Putamen (tissue), 1 donor: ENCODE results near the gene CPLX1.

ENCODE experiments used
- DNase-seq: peaks from one replicate; pipeline ENCODE4 v3.0.0-alpha.2; 2016; ENCODE audit warnings: low spot score

CPLX1 gene

DNA sequence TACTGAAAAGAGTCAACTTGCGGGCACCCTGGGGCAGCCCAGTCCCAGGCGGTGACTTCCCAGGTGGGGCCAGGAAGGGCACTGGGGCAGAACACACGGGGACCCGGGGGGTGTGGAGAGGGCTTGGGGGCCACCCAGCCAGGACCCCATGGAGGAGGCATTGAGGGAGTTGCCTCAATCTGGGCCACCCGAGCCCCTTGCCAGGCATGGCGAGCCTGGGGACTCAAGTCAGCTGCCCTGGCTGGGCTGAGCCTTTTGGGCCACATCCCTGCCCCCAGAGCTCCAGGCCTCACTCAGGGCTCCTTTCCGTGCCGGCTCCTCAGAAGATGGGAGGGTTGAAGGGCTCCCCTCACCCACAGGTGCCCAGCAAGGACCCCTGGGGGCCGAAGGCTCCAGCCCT is 6.6 kb upstream of the CPLX1 start:
- no peak for DNase-seq

DNA sequence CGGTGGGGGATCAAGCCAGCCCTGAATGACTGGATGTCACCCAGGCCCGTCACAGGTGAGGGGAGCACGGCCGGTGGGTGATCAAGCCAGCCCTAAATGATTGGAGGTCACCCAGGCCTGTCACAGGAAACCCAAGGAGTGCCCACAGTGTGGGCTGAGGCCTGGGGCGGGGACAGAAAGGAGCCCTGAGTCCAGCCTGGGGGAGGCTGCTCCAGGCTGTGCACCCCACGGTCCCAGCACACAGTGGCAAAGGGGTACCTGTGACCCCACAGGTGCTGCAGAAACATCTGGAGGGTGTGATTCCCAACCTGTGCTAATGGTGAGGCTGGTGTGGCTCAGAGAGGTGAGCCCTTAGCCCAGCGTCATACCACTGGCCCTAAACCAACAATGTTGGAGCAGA is 6.2 kb upstream of the CPLX1 start:
- no peak for DNase-seq

DNA sequence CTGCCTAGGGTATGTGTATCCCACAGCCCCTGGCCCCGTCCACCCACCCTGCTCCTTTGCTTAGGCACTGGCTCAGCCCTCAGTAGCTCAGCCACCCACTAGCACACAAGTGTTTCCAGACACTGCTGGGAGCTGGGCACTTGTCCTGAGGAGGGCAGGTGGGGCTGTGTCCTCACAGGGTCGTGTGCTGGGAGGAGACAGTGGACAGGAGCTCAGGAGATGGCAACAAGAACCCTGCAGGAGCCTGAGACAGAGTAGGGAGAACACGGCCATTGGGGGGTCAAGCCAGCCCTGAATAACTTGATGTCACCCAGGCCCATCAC is 5.5 kb upstream of the CPLX1 start:
- DNase-seq: no peak

DNA sequence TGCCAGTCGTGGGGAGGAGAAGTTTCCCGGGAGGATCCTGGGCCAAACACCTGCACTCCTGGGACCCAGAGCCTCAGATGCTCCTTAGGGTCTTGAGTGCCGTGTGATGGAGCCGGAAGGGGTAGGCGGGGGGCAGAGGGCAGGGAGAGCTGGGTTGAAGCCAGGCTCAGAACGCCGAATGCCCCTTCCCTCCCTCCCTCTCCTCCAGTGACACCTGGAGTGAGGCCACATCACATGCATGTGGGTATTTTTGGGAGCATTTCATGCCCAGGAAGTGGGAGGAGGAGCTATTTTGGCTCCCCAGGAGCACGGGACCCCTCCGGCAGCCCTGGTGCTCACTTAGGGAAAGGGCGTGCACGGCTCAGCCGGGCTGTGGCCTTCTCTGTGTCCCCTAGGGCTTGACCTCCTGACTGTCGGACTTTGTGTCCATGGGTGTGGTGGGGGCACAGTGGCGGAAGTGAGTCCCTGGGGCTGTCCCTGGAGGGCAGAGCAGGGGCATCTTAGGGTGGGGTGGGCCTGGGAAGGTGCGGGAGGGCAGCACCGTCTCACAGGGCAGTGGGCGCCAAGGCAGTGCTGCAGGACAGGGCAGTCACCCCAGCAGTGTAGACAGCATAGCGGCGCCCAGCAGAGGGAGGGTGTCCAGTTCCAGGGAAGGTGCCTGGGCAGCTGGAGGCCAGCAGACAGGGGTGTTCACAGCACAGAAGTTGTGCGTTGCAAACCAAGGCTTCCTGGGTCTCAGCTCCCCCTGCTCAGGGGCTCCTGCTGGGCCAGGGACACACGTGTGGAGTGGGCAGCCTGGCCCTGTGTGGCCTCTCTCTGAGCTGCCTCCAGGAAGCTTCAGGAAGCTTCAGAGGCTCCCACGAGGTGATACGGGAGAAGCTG is 4.9 kb upstream of the CPLX1 start:
- no peak for DNase-seq

DNA sequence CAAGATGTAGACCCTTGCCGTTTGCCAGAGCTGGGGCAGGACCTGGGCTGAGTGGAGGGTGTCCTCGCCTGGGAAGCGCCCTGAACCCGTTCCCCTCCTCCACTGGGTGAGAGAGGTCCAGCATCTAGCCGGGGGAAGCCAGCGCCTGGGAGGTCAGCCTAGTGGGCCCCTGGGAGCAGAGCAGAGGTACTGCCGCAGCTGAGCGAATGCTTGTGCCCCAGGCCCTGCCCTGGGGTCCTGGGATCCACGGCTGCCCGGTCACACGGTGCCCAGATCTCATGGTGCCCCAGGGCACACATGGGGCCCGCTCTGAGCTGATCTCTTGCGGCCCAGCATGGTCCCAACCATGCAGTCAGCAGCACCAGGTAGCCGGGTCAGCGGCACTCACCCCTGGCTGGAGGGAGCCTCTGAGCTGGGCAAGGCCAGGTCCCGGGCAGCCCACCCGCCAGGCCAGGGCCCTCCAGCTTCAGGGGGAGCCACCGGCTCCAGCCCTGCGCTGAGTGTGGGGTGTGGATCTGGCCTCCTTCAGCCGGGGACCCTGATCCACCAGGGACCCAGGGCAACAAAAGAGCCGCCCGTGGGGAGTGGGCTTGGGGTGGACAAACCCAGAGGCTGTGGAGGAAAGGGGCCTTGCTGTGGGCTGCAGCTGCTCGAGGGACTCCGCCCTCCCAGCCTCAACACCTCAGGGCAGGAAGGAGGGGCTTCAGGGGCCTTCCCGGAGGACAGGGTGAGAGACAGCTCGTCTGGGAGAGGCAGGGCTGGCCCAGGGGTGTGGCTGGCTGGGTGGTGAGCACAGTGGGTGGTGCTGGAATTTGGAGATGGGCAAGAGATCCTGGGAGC is 4.1 kb upstream of the CPLX1 start:
- no peak for DNase-seq

DNA sequence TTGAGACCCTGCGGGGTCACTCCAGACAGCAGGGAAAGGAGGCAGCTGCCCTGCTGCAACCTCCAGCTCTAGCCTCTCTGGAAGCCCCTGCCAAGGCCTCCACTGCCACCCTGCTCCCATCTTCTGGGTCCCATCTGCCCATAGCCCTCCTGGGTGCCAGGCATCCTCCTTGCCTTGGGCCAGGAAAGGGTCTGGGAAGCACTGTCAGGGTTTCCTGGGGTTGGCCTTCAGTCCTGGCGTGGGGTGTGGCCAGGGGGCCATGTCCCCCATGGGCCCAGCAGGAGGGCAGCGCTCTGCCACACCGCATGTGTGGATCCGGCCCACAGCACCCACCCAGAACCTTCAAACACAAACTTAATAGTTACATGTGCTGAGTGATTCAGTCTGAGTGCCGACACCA is 3.4 kb upstream of the CPLX1 start:
- DNase-seq: no peak

DNA sequence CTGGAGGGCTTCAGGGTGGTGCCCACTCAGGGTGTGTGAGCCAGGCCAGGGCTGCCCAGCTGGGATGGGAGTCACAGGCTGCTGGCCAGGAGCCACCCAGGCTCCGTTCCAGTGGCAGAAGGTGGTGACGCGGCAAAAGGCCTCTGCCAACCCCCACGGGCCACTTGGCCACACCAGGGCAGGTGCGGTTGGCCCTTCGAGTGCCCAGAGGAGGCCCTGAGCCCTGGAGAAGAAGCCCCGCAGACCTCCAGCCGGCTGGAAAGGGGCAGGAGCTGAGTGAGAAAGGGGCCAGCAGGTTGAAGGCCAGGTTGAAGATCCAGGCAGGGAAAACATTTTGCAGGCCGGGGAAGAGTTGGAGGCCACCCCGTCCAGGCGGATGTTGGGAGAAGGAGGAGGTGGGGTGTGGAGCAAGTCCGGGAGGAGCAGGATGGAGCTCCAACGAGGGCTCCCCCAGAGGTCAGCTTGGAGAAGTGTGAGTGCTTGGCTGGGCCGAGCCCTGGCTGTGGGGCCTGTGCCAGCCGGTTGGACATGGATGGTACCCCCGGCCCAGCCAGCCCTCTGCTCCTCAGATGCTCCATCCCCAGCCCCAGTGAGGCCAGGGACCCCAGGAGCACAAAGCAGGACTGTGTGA is 2.8 kb upstream of the CPLX1 start:
- DNase-seq: no peak

DNA sequence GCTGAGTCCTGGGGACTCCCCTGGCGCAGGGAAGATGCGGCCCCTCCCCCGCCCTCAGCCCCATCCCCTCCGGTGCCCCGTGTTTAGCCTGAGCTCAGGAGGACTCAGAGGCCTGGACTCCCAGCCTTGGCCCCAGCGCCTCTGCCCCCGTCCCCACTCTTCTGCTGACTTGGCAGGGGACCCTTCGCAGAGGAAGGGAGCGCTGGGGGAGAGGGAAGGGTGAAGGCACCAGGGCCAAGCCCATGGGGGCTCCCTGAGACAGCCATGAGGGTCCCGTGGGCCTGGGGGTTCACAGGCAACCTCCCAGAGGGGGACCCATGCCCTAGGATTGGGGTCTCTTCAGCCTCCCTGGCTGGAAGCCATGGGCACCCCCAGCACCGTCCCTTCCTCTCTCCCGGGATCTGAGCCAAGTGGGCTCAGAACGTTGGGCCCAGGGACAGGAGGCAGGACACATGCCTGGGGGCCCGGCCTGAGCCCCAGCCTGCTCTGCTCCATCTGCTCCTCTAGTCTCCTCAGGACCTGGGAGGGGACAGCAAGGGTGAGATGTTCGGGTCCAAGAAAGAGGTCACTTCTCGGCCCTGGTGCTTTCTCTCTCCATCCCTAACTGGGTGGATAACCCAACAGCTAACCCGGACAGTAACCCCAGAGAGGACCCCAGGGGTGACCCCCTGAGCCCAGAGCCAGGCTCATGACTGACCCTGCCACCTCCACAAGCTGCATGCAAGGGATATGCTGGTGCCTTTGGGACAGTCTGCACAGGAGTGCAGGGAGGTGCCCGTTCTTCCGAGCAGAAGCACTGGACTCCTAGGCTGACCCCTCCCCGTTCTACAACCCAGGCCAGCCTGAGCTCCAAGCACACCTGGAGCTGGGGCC is 1.5 kb upstream of the CPLX1 start:
- no peak for DNase-seq

DNA sequence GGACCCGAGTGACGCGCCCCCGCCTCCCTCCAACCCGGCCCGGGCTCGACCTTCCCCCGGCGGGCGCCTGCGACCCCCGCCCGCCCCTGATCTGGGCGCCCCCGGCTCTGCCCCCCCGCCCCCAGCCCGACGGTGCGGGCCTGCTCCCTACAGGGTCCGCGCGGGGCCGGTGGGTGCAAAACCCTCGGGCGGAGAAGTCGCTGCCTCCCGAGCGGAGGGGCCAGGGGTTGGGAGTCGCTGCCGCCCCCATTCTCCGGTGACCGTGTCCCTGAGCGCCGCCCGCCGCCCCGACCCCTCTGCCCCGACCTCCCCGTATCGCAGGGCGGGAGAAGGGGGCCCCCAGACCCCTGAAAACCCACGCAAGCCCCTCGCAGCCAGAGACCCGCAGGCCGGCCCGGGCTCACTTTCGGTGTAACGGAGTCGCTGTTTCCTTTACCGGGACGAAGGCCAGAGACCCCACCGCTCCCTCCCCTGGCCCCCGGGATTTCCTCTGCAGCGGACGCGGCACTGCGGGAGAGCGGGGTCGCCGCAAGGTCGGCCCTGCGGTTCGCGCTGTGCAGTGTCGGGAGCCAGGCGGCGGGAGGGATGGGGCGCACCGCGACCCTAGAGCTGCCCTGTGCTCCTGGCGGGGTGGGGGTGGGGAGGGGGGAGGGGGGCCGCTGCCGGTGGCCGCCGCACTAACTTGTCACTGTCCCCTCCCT is 729 bp upstream of the CPLX1 start:
- DNase-seq: no peak

DNA sequence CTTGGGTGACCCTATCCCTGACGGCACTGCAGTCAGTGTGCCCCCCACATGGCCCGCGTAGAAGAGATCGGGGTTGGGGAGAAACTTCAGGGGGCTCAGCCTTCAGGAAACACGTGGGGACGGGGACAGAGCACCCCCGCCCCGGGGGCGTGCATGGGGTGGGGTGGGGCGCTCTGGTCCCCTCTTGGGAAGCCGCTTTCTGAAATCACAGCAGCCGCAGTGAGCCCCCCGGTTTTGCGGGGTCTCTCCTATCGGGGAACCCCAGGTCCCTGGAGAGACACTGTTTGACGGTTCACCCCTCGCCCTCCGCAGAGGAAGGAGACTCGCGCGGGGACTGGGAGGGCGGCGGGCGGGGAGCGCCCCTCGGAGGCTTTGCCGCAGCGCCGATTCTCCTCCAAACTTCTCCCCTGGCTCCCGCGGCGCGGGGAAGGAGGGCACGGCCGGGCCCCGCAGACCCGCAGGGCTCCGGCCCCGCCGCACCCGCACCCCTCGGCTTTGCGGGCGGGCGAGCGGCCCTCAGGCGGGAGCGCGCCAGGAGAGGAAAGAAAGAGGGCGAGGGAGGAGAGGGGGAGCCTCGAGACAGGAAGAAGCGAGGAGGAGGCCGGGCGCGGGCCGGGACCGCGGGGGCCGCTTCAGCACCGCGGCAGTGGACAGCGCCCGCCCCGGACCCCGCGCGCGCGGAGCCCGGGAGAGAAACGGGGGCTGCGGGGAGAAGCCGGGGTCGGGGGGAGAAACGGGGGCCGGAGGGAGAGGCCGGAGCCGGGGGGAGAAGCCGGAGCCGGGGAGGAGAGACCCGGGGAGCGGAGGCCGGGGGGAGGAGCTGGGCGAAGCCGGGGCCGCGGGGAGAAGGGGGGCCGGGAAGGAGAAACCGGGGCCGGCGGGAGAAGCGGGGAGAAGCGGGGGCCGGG is 612 bp downstream of the CPLX1 start:
- DNase-seq: no peak

DNA sequence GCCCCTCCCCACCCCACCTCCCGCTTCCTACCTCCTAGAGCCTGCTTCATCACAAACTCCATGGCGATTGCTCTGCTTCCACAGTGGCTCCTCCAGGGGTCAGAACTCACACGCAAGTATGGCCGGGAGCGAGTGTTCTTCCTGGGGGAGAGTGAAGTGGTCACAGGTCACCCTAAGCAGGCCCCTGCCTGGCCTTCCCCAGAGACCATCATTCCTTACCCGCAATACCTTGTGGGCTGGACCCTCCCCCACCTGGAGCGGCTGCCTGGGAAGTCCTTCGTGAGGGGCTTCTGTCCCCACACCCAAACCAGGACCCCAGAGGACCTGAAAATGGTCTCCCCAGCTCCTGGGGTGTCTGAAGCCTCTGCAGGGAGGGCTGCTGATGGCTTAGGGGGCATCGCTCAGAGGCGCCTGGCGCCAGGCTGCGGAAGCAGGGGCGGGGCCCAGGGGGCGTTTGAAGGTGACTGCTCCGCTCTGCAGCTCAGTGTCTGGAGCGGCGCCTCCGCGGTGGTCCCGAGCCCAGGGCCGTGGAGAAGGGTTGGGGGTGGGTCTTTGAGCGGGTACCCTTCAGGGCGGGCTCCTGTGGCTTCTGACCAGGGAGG is 1.4 kb downstream of the CPLX1 start:
- DNase-seq: no peak

DNA sequence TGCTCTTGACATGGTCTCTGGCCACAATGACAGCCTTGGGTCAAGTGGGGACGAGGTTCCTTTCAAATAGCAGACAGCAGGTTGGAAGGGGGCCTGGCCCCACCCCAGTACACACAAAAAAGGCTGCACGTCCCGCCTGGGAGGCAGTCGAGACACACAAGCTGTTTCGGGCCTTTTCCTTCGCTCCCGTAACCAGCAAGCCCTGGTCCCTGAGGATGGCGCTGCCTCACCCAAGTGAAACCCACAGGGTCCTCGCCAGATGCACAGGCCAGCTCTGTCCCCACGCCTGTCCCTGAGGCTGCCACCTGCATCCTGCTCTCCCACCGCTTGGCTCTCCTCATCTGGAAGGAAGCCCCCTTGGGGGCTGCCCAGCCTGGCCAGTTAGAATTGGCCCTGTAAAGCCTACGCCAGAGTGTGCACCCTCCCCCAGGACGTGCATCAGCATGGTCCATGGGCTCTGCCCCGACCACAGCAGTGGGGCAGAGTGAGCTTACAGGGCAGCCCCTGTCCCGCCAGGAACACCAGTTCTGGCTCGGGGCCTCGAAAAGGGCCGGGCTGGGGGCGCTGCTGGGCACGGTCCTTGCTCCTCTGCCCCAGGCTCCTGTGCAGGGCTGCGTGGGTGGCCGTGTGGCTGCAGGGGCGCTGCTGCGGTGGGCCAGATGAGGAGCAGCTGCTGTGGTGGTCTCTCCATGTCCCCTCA is 2.0 kb downstream of the CPLX1 start:
- no peak for DNase-seq

DNA sequence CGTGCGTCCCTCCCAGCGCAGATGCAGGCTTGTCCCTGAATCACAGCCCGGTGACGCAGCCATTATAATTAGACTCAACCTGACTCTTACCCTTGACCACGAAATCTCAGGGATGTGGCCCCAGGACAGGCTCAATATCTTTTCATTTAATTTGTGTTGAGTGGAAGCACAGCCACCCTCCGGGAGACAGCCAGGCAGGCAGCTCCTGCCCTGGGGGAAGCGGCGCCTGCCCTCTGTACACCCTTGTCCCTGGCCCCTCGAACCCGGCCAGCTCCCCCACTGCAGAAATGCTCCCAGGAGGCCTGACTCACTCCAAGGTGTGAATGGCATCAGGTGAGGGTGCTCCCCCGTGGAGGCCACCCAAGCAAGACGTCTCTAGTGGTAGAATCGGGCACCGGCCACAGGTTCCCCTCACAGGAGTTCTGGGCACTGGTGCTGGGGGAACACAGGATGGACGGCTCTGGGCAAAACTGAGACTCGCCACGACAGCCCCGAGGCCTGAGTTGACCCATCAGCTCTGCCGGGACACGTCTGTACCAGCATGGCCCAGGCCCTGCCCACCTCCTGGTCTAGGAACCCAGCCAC is 2.7 kb downstream of the CPLX1 start:
- DNase-seq: no peak

DNA sequence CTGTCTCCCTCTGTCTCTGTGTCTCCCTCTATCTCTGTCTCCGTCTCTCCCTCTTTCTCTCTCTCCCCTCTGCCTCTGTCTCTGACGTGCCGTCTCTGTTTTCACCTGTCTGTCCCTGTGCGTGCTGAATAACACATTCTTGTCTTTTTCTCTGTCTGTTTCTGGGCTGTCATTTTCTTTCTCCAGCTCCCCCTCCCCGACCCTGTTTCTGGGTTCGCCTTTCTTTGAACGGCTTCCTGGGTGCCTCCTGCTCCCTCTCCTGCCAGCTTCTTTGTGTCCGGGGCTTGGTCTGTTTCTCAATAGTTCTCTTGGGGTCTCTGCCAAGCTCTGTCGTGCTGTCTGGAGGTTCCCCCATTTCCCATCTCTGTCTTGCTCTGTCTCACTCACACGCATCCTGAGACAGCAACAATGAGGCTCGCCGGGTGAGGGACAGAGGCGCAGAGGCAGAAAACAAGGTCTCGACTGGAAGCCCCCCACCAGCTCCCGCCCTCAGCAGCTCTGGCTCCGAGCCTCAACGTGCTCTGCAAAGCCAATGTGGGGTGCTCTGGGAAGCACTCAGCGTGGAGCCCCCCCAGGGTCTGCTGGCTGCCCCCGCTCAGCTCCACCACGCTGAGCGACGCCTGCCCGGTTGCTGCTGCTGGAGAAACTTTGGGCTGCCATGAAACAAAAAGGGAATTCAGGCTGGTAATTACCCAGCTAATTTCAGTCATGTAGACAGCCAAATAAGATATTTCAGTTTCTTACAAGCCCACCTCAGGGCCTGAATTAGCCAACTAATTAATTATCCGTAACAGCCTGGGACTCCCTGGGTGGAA is 3.4 kb downstream of the CPLX1 start:
- DNase-seq: no peak

DNA sequence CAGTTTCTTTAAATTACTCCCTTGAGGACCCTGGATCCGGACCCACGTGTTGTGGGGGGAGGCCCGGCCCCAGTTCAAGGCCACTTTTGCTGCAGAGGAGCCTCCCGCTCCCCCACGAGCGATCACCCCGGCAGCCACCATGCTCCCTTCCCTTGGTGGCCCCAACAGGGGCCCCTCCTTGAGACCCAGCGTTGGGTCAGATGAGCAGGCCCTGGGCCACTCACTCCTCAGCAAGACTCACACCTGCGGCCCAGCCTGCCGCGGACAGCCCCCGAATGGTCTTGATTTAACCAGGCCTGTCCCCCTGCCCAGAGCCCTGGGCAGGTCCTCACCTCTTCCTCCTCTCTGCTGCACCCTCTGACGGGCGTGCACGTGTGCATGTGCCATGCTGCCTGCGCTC is 4.3 kb downstream of the CPLX1 start:
- no peak for DNase-seq

DNA sequence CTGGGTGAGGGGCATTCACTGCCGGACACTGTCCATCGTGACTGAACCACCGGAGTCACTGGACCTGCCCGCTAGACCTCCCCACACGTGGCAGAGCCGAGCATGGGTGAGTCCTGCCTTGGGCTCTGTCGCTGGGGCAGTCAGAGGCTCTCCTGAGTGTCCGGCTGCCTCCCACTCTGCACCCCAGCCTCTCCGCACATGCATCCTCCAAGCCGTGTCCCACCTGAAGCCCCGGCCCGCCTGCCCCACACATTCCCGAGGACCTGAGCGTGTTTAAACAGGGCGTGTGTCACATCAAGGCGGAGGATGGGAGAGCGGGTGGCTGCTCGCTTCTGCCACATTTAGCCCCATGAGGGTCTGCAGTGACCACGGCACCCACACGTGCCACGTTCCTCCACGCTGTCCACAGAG is 4.7 kb downstream of the CPLX1 start:
- no peak for DNase-seq

DNA sequence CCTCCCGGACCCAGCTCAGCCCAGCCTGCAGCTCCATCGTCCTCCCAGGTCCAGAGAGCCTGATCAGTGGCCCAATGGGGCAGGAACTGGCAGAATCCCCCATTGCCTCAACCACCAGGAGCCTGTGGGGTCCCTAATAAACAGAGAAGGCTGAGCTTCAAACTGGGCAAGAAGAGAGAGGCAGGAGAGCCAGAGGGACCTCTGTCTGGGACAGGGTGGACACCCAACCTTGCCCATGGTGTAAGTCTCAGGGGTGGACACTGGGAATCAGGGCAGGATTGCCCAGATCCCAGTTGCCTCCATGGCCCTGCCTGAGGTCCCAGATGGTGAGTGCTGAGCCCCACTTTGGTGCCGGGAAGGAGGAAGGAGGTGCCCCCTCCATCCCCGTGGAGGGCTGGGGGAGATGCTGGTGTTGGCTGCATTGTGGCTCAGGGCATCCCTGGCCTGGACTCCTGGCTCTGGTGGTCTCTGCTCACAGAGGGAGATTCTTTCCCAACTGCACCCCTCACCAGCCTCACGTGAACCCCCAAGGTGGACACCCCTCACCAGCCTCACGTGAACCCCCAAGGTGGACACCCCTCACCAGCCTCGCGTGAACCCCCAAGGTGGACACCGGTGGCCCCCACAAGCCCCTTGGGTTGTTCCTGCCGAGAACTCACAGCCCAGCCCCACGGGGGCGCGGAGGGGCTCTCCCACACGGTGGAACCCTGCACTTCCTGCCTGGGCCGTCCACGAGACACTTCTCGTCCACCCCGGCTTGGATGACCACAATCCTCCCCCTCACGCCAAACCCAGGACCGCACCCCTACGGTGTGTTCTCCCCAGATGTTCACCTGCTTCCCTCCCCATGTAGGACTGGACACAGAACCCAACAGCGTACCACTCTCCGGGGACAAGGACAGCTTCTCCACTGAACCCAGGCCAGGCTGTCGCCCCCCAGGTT is 5.4 kb downstream of the CPLX1 start:
- DNase-seq: no peak
